D721Med (cell line): ENCODE measurements around the gene DDX27.
"Not testable (repeated sequence)": the region's sequence is repeated elsewhere in the genome, so short reads cannot be mapped to it uniquely, and the experiment has no call there.

Experiments
- DNase-seq: peaks from one replicate; pipeline ENCODE4 v3.0.0; 2011; ENCODE audit warnings: low spot score; ENCODE audit not compliant: insufficient read length
- FAIRE-seq: peaks from 2 replicates; lab custom pipeline; 2011; peaks lifted over from hg19 to GRCh38; lab: Jason Lieb, UNC
- TF ChIP-seq, protein P1 (sequence below): IDR thresholded peaks from 2 replicates; pipeline ENCODE4 v1.5.1; 2012; ENCODE audit warnings: mild to moderate bottlenecking, control low read depth; ENCODE audit not compliant: insufficient read depth; ENCODE audit errors: missing control alignments

DDX27 gene

DNA sequence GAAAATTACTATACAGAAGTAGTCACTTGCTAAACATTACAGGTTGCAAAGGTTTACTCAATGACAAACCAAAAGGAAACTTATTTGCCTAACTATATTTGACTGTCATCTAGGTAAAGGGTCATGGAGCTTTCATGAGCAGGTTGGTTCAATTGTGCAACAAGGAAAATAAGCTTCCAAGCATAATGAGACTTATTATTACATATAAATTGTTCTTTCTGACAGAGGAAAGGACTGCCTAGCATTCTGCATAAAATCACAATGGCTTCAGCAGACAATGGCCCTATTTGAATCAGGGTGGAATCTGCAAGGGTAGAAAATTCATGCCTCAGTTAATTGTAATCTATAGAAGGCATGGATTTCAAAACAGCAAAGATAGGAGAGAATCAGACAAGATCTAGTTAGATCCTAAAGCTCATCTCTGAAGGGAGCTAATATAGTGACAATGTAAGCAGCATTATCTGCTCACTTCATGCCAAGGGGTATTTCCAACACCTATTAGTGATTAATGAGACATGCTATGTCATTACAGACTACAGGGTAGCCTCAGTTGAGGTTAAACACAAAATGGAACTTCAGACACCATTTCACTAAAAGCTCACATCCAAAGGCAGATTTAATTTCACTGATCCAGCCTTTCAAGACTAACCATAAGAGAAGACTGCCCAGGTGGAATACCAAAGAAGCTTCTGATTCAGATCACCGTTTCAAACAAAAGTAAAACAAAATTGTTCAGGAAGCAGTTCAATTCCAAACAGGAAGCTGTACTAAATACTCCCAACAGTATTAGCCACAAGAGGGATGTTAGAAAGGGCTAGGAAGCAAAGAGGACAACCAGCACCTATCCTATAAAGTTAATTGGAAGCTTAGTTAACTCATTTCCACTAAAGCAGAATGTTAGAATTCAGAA, 39.6 kb upstream of the DDX27 start:
- DNase-seq = no peak
- TF ChIP-seq, protein P1, sequence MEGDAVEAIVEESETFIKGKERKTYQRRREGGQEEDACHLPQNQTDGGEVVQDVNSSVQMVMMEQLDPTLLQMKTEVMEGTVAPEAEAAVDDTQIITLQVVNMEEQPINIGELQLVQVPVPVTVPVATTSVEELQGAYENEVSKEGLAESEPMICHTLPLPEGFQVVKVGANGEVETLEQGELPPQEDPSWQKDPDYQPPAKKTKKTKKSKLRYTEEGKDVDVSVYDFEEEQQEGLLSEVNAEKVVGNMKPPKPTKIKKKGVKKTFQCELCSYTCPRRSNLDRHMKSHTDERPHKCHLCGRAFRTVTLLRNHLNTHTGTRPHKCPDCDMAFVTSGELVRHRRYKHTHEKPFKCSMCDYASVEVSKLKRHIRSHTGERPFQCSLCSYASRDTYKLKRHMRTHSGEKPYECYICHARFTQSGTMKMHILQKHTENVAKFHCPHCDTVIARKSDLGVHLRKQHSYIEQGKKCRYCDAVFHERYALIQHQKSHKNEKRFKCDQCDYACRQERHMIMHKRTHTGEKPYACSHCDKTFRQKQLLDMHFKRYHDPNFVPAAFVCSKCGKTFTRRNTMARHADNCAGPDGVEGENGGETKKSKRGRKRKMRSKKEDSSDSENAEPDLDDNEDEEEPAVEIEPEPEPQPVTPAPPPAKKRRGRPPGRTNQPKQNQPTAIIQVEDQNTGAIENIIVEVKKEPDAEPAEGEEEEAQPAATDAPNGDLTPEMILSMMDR = no peak
- FAIRE-seq = no peak

DNA sequence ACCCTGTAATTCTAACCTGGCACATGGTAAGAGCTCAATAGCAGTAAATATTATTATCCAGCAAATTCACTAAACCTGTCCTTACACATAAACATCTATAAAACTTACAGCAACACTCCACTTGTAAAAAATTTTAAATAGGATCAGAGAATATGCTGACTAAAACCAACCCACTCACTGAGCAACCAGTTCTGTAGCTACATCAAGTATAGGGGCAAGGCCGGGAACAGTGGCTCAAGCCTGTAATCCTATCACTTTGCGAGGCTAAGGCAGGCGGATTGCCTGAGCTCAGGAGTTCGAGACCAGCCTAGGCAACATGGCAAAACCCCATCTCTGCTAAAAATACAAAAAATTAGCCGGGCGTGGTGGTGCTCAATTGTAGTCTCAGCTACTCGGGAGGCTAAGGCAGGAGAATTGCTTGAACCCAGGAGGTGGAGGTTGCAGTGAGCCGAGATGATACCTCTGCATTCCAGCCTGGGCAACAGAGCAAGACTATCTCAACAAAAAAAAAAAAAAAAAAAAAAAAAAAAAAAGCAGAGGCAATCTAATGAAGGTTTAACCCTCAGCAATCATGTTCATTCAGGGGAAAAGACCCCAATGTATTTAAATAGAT, 37.8 kb upstream of the DDX27 start:
- TF ChIP-seq, protein P1 = no peak
- DNase-seq (no peak), FAIRE-seq (no peak)

DNA sequence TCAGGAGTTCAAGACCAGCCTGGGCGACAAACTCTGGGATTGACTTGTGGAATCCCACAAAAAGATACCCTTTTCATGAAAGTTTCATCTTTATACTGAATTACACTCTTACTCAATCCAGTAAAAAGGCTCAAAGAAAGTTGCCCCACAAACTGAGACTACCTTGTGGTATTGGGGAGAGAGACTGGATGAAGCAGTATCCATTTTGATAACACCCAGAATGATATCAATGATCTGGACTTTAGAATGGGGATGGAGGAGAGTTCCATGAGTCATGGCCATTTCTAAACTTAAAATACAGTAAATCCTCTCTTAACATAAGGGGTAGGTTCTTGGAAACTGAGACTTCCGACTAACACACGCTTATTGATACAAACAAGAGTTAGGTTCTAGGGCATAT, 35.8 kb upstream of the DDX27 start:
- FAIRE-seq (no peak), DNase-seq (no peak)
- TF ChIP-seq, protein P1 = no peak

DNA sequence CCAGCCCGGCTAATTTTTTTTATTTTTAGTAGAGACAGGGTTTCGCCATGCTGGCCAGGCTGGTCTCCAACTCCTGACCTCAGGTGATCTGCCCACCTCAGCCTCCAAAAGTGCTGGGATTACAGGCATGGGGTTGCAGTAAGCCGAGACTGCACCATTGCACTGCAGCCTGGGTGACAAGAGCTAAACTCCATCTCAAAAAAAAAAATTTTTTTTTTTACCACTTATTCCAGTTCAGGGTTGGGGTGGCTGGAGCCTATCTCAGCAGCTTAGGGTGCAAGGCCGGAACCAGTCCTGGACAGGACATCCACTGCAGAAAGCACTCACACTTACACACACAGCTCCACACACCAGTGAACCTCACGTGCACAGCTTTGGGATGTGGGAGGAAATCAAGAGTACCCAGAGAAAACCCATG, 35.1 kb upstream of the DDX27 start:
- not testable (repeated sequence) for FAIRE-seq, DNase-seq

DNA sequence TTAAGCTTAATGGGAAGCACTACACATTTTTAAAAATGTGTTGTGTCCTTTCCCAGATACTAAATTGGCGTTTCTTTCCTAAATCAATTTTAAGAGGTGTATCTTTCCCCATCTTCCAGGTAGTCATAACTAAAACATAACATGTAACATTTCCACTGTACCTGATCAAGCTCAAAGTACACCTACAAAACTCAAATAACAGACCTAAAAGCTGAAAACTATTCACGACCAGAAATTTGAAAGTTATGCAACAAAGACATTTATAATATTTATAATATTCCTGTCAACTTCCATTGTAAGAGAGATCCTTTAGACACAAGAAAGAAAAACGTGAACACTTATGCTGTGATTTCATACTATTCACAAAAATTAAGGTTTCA, 34.5 kb upstream of the DDX27 start:
- TF ChIP-seq, protein P1 = no peak
- DNase-seq = no peak
- FAIRE-seq = no peak

DNA sequence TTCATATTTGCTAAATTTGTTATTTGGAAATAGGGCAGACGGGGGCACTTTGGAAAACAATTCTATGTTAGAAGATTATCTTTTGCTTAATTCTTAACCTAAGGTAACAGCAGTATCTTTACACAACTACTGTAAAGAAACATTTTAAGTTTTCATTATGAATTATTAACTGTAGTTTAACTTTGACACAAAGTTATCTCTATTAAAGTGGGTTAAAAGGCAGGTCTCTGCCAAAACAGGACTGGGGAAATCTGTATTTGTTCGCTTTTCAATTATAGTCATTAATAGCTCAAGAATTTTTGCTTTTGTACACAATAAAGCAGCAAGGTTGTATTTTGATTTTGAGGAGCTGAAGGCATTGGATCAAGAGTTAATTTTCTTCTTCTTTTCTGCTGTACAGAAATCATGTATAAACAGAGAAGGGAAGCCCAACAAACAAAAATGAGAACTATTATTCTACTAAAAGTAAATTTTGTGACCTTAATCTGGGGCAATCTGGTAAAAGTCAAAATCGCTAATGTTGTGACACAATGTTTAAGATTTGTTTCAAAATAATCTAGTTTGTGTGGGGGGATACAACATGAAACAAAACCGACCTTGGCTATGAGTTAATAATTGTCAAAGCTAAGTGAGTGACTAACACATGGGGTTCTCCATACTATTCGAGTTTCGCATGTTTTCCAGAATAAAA, 34.0 kb upstream of the DDX27 start:
- FAIRE-seq = no peak
- no peak for DNase-seq
- TF ChIP-seq, protein P1 = no peak

DNA sequence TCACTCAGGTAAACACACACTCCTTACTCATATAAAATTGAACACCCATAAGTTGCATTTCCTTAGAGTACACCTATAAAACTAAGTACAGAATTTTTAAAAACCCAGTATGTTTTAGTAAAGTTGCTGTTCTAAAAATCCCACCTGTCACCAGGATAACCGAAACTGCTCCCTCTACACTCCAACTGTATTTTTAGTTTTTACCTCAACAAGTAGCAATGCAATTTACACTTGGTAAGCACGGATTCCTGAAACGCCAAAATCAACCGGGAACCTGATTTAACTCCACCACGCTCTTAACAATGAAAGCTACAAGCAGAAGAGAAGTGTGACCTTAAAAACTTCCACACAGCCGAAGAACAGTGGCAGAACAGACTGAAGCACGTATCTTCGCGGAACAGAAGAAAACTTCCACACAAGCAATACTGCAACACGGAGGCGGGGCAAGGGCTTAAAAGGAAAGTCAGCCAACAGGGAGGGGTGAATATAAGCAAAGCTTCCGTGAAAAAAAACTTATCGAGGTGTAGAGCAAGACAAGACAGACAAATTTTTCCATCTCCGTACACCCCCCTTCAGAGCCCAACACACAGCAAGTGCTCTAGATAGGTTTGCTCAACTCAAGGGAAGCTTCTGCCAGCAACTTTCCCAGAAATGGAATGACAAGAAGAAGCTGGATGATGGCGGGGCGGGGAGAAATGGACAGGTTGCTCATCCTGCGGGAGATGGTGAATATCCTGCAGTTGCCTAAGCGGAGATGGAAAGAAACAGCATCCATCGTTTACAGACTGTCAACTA, 32.5 kb upstream of the DDX27 start:
- DNase-seq (no peak), FAIRE-seq (no peak)
- TF ChIP-seq, protein P1 = no peak
